Activated naive CD4-positive, alpha-beta T cell treated with anti-CD3 and anti-CD28 coated beads, Interleukin-2, amount 10 ng/mL, durations not matched to agents 7 days and 5 days (primary cell): ENCODE data around the gene PIK3C2A.

Experiments used
- CTCF ChIA-PET: fragments of 350-600 bp; sonication (Branson Sonifier 250); formaldehyde crosslinking; loops from one replicate; lab custom pipeline; 2021; ENCODE audit warnings: antibody characterized with exemption; lab: Charles Lee
- DNase-seq: peaks from one replicate; pipeline ENCODE4 v3.0.0-alpha.2; 2020
- H3K27ac Mint-ChIP-seq: one replicate; pipeline ENCODE4 v1.8.0; 2021; ENCODE audit warnings: mild to moderate bottlenecking, moderate library complexity, mixed read lengths
- H3K27me3 Mint-ChIP-seq: one replicate; pipeline ENCODE4 v1.8.0; 2021; ENCODE audit warnings: mild to moderate bottlenecking, mixed read lengths
- H3K36me3 Mint-ChIP-seq: one replicate; pipeline ENCODE4 v1.8.0; 2021; ENCODE audit warnings: mixed read lengths
- H3K4me1 Mint-ChIP-seq: one replicate; pipeline ENCODE4 v1.8.0; 2021; ENCODE audit warnings: mixed read lengths
- H3K4me3 Mint-ChIP-seq: one replicate; pipeline ENCODE4 v1.8.0; 2021; ENCODE audit warnings: mild to moderate bottlenecking, moderate library complexity, mixed read lengths
- H3K9me3 Mint-ChIP-seq: one replicate; pipeline ENCODE4 v1.8.0; 2021; ENCODE audit warnings: mixed read lengths

Gene PIK3C2A

DNA sequence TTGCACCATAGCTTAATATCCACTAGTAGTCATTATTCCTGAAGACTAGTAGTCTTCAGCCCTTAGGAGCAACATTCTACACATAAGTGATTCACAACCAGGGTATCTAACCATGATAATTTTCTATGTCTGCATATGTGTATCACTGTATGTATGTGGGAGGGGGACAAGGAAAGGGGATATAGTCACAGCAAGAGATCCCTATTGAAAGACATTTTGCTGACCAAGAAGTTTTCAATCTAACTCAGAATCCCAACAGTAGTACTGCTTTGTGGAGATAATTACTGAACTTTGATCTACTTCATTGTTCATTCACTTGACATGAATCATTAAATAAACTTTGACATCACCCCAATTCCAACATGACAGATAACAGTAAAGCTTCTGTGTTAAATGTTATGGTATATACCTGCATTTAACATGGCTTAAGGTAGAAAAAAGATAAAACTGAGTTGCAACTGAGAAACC, 10.3 kb downstream of the PIK3C2A start:
- H3K27me3 Mint-ChIP-seq, result no peaks in the 10 kb centered on the region
- H3K9me3 Mint-ChIP-seq, result no peaks in the 10 kb centered on the region
- no peaks in the 10 kb centered on the region for H3K4me1 Mint-ChIP-seq
- DNase-seq, result no peak
- H3K27ac Mint-ChIP-seq, result no peak overlapping the region
- CTCF ChIA-PET, result no interaction called here
- H3K4me3 Mint-ChIP-seq, result no peak overlapping the region
- peaks cover 9% of the 10 kb centered on the region for H3K36me3 Mint-ChIP-seq

DNA sequence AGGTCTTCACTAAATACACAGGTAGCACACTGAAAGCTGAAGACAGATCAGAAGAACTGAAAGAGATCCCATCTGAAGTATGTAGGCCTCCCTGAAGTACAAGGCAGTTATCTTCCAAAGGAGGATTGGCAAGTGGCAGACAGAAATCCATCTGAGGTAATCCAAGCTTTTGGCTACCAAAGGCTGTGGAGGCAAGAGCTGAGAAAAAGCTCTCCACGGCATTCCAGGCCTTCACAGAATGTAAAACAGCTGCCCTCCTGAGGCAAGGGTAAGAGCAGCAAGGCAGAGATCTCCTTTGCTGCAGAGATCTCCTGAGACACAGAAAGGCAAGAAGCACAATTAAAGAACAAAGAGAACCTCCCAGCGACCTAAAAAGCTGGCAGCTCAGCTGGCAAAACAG, 19.1 kb downstream of the PIK3C2A start:
- no peaks in the 10 kb centered on the region for H3K4me1 Mint-ChIP-seq
- CTCF ChIA-PET, result no interaction called here
- peaks cover 15% of the 10 kb centered on the region for H3K36me3 Mint-ChIP-seq
- no peak overlapping the region for H3K4me3 Mint-ChIP-seq
- DNase-seq, result no peak
- H3K27me3 Mint-ChIP-seq, result no peaks in the 10 kb centered on the region
- no peaks in the 10 kb centered on the region for H3K9me3 Mint-ChIP-seq
- H3K27ac Mint-ChIP-seq, result no peak overlapping the region

DNA sequence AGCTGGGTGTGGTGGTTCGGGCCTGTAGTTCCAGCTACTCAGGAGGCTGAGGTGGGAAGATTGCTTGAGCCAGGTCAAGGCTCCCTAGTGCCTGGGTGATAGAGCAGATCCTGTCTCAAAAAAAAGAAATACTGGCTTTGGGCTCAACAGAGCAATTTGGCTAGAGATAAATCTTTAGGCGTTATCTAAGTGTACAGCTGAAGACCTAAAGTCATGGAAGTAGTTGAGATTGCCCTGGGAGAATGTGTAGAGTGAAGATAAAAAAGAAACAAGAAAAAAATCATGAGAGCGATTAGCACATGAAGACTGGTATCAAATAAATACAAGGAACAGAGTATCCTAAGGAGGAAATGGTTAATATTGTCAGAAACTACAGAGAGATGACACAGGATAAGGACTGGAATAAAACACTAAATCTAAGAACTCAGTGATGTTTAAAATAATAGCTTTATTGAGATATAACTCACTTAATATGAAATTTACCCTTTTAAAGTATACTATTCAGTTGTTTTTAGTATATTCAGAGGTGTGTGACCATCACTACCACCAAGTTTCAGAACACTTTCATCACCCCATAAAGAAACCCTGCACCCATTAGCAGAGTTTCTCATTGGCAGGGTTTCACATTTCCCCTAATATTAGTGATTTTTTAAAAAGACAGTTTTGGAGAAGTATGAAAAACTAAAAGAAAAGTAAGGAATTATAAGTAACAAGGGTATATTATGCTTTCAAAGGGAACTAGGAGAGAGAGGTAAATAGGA, 20.7 kb downstream of the PIK3C2A start:
- Mint-ChIP-seq H3K27ac (no peak overlapping the region), H3K27me3 (no peaks in the 10 kb centered on the region), H3K36me3 (peaks cover 7% of the 10 kb centered on the region), H3K9me3 (no peaks in the 10 kb centered on the region), H3K4me1 (no peaks in the 10 kb centered on the region), H3K4me3 (no peak overlapping the region)
- no peak for DNase-seq
- CTCF ChIA-PET, result no interaction called here

DNA sequence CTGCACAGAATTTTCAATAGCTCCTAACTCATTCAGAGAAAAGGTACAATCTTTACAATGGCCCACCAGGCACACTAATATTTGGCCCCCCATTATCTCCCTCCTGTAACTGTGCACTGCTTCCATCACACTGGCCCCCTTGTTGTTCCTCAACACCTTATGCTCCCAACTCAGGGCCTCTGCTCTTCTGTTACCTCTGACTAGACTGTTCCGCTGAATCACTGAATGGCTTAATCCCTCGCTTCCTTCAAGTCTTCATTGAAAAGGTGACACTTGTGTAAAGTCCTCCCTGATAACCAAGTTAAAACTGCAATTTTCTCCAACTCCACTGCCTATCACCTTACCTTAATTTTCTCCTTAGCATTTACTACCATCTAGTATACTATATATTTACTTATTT, 21.8 kb downstream of the PIK3C2A start:
- Mint-ChIP-seq H3K4me3 (no peak overlapping the region), H3K36me3 (peaks cover 8% of the 10 kb centered on the region), H3K4me1 (no peaks in the 10 kb centered on the region), H3K27me3 (no peaks in the 10 kb centered on the region), H3K27ac (no peak overlapping the region), H3K9me3 (no peaks in the 10 kb centered on the region)
- CTCF ChIA-PET, result no interaction called here
- DNase-seq, result no peak

DNA sequence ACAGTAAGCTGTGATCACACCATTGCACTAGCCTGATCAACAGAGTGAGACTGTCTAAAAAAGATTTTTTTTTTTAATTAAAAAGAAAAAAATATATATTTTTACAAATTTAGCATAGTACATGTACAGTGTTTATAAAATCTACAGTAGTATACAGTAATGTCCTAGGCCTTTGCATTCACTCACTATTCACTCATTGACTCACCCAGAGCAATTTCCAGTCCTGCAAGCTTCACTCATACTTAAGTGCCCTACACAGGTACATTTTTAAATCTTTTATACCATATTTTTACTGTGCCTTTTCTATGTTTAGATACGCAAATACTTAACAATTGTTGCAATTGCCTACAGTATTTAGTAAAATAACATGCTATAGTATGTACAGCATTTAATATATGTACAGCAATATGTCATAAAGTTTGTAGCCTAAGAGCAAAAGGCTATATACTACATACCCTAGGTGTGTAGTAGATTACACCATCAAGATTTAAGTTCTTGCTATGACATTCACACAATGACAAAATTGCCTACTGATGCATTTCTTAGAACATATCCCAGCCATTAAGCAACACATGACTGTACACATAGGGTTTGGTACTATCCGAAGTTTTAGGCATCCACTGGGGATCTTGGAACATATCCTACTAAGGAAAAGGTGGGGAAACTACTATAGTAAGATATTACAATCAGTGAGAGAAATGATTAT, 22.8 kb downstream of the PIK3C2A start:
- CTCF ChIA-PET, result interaction anchor here (0.6 to 0.7 kb wide), 2 partner anchors 27 to 268 kb away, joined by 3 read pairs; no protein-coding TSS in a partner anchor
- Mint-ChIP-seq H3K36me3 (peaks cover 6% of the 10 kb centered on the region), H3K4me3 (no peak overlapping the region), H3K27me3 (no peaks in the 10 kb centered on the region), H3K9me3 (no peaks in the 10 kb centered on the region), H3K4me1 (no peaks in the 10 kb centered on the region), H3K27ac (no peak overlapping the region)
- no peak for DNase-seq

DNA sequence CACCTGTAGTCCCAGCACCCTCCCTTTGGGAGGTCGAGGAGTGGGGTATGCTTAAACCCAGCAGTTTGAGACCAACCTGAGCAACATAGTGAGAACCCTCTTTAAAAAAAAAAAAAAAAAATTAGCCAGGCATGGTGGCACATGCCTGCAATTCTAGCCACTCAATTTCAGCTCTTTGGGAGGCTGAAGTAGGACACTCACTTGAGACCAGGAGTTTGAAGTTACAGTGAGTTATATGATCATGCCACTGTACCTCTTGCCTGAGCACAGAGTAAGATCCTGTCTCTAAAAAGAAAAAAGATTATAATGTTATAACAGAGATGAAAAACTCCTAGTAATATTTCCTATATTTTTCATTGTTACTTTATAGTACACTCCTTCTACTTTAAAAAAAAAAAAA, 23.9 kb downstream of the PIK3C2A start:
- Mint-ChIP-seq H3K27me3 (no peaks in the 10 kb centered on the region), H3K9me3 (no peaks in the 10 kb centered on the region), H3K4me1 (no peaks in the 10 kb centered on the region), H3K36me3 (peaks cover 6% of the 10 kb centered on the region), H3K27ac (no peak overlapping the region), H3K4me3 (no peak overlapping the region)
- DNase-seq, result no peak
- CTCF ChIA-PET, result no interaction called here

DNA sequence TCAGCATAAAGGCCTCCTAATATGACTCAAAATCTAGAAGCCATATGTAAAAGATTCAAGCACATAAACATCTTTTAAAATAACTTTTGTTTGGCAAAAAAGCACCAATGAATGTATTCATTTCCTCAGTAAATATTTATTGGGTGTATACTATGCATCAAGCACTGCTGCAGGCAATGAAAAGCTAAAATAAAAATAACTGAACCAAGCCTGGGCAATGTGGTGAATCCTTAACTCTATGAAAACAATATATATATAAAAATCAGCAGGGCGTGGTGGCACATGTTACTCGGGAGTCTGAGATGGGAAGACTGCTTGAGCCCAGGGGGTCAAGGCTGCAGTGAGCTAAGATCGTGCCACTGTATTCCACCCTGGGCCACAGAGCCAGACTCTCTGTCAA, 27.8 kb downstream of the PIK3C2A start:
- no peaks in the 10 kb centered on the region for H3K27me3 Mint-ChIP-seq
- CTCF ChIA-PET, result no interaction called here
- no peak overlapping the region for H3K4me3 Mint-ChIP-seq
- H3K36me3 Mint-ChIP-seq, result peaks cover 3% of the 10 kb centered on the region
- H3K9me3 Mint-ChIP-seq, result no peaks in the 10 kb centered on the region
- H3K27ac Mint-ChIP-seq, result no peak overlapping the region
- no peaks in the 10 kb centered on the region for H3K4me1 Mint-ChIP-seq
- no peak for DNase-seq

DNA sequence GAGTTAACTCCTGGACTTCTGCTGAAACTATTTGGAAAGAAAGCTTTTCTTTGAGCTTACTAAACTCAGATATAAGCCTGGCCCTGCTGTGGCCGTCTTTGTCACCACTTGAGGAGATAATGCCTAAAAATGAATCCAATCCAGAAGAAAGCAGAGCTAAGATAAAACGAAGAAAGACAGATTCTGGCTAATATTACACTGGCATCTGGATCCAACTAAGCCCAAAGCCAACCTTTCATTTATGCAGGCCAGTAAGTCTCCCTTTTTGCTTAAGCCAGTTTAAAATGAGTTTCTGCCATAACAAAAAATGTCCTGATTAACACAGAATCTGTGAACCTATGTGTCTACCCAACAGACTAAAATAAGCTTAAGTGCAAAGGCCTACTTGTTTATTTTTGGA, 34.5 kb downstream of the PIK3C2A start:
- no peak for DNase-seq
- Mint-ChIP-seq H3K4me3 (no peak overlapping the region), H3K9me3 (no peaks in the 10 kb centered on the region), H3K27me3 (no peaks in the 10 kb centered on the region), H3K4me1 (no peaks in the 10 kb centered on the region), H3K27ac (no peak overlapping the region), H3K36me3 (peaks cover 14% of the 10 kb centered on the region)
- CTCF ChIA-PET, result interaction anchor here (1.2 kb wide), 1 partner anchor 11 kb away, joined by 3 read pairs; no protein-coding TSS in a partner anchor

DNA sequence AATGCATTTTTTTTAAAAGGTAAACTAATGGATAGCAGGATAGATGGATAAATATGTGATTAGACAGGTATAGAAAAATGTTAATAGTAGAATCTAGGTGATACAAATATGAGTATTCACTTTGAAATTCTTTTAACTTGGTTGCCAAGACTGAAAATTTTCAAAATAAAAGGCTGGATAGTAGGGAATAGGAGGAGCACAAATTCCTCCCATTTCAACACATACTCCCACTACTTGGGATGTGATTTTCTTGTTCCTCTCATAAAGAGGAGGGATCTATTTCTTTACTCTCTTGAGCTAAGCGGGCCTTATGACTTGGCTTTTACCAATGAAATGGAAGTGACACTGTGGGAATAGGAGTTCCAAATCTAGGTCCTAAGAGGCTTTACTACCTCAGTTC, 35.9 kb downstream of the PIK3C2A start:
- Mint-ChIP-seq H3K4me3 (no peak overlapping the region), H3K27ac (no peak overlapping the region), H3K4me1 (no peaks in the 10 kb centered on the region), H3K27me3 (no peaks in the 10 kb centered on the region), H3K36me3 (peaks cover 16% of the 10 kb centered on the region), H3K9me3 (no peaks in the 10 kb centered on the region)
- DNase-seq, result no peak
- CTCF ChIA-PET, result no interaction called here

DNA sequence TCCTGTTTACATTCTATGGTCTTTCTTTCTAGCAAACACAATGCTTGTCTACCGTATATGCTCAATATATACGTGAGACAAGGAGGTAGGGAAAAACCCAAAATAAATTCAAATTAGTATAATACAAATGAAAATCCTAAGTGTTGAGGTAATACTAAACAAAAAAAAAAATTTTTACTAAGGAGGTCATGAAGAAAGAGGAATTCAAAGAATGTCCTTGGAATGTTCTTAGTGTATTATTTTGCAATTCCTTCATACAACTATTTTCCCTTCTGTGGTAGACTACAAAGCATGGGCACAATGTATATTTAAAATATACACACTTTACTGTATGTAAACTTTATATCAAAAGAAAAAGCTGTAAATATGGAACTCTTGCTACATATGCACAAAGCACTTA, 36.4 kb downstream of the PIK3C2A start:
- H3K36me3 Mint-ChIP-seq, result peaks cover 16% of the 10 kb centered on the region
- no peaks in the 10 kb centered on the region for H3K4me1 Mint-ChIP-seq
- no peak for DNase-seq
- H3K27me3 Mint-ChIP-seq, result no peaks in the 10 kb centered on the region
- CTCF ChIA-PET, result no interaction called here
- H3K9me3 Mint-ChIP-seq, result no peaks in the 10 kb centered on the region
- H3K4me3 Mint-ChIP-seq, result no peak overlapping the region
- no peak overlapping the region for H3K27ac Mint-ChIP-seq

DNA sequence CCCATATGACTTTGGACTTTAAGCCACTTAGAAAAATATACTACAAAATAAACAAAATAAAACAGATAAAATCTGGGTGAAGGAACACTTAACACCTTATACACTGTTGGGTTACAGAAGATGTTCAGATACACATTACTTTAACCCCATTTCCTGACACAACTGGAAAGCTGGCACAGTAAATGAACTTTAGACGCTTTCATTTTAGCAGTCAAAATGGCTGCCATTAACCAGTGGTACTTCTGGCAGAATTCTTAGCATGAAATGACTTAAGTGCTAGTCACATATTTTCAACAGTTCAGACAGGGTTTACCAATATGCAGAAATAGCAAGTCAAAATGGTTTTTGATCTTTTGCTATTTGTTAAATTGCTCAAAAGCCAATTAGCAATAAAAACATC, 37.9 kb downstream of the PIK3C2A start:
- CTCF ChIA-PET, result no interaction called here
- Mint-ChIP-seq H3K27ac (no peak overlapping the region), H3K27me3 (no peaks in the 10 kb centered on the region), H3K4me1 (peaks cover 7% of the 10 kb centered on the region), H3K9me3 (no peaks in the 10 kb centered on the region), H3K36me3 (peaks cover 16% of the 10 kb centered on the region), H3K4me3 (no peak overlapping the region)
- no peak for DNase-seq

DNA sequence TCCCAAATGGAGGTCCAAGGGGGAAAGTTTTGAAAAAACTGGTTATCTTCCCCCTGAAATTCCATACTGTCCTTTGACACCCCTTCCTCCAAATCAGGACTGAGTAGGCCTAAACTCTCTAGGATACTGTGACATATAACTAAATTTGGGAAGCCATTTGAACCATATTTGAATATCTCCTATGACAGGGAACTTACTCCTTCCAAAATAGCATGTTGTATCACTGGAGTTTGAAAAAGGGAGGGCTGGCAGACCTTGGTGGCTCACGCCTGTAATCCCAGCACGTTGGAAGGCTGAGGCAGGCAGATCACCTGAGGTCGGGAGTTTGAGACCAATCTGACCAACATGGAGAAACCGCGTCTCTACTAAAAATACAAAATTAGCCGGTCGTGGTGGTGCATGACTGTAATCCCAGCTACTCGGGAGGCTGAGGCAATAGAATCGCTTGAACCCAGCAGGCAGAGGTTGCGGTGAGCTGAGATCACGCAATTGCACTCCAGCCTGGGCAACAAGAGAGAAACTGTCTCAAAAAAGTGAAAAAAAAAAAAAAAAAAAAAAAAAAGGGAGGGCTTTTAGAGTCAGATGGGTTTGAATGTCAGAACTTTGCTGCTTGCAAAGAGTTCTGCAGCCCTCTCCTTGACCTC, 42.4 kb downstream of the PIK3C2A start:
- CTCF ChIA-PET, result no interaction called here
- DNase-seq, result no peak
- peaks cover 32% of the 10 kb centered on the region for H3K4me1 Mint-ChIP-seq
- no peaks in the 10 kb centered on the region for H3K9me3 Mint-ChIP-seq
- peaks cover 17% of the 10 kb centered on the region for H3K36me3 Mint-ChIP-seq
- H3K27ac Mint-ChIP-seq, result no peak overlapping the region
- H3K27me3 Mint-ChIP-seq, result no peaks in the 10 kb centered on the region
- no peak overlapping the region for H3K4me3 Mint-ChIP-seq

DNA sequence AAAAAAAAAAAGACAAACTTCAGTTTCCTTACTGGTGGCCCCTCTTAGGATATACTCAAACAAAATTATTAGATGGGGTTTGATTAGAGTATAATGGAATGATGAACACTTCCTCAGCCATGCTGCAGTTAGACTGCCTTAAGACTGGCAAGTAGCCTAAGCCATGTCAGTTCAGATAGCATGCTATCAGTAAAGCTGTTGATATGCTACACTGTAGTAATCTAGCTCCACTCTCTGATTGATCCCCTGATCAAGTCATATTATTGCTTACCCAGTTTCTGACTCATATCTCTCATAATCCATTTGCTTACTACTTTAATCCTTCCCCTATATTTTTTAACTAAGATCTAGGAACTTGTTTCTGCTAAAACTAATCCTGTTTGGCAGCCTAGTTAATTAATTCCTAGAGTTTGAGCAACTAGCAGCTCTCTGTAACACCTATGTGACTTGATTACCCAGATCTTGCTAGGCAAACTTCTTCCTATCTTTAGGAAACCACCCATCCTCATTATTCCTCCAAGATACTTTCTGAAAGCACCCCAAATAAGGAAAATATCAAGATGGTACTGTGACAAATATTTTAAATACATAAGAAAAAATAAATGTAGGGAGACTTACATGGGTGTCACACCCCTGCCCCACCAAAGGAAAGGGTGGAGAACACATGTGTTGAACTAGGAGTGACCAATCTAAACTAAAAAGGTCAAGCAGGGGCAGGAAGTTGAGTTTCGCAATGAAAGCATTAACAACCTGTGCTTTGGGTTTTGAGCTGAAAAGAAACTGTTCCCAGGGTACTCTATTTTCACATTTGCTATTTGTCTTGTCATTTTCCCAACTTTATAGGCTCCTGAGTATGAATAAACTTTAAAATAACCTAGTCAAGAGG, 43.2 kb downstream of the PIK3C2A start:
- peaks cover 35% of the 10 kb centered on the region for H3K4me1 Mint-ChIP-seq
- H3K9me3 Mint-ChIP-seq, result no peaks in the 10 kb centered on the region
- peaks cover 17% of the 10 kb centered on the region for H3K36me3 Mint-ChIP-seq
- no peaks in the 10 kb centered on the region for H3K27me3 Mint-ChIP-seq
- no peak for DNase-seq
- H3K4me3 Mint-ChIP-seq, result no peak overlapping the region
- CTCF ChIA-PET, result no interaction called here
- H3K27ac Mint-ChIP-seq, result no peak overlapping the region

DNA sequence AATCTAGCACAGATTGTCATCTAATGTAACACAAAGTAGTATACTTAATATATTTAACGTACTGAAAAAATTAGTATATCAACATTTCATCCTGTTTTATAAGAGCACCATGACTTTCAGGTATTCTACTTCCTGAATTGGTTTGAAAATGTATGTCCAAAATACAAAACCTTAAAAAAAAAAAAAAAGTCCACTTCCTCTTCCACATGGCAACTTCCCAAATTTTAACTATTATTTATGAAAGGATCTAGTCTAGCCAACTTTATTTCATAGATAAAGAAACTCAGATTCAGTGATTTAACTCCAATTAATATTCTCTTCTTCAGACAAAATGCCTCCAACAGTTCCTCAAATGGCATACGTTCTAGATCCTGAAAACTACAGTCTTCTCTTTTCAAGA, 44.0 kb downstream of the PIK3C2A start:
- no peak for DNase-seq
- no peaks in the 10 kb centered on the region for H3K9me3 Mint-ChIP-seq
- peaks cover 11% of the 10 kb centered on the region for H3K36me3 Mint-ChIP-seq
- CTCF ChIA-PET, result no interaction called here
- H3K4me1 Mint-ChIP-seq, result peaks cover 35% of the 10 kb centered on the region
- H3K27ac Mint-ChIP-seq, result no peak overlapping the region
- no peak overlapping the region for H3K4me3 Mint-ChIP-seq
- no peaks in the 10 kb centered on the region for H3K27me3 Mint-ChIP-seq
